Transverse colon (tissue), 4 donors: ENCODE measurements around the gene IL16.

Experiments used
- POLR2AphosphoS5 ChIP-seq, 3 donors: sonication (generic); formaldehyde crosslinking; IDR thresholded peaks; one replicate each; pipeline ENCODE4 v1.6.1; 2016; ENCODE audit warnings: antibody characterized with exemption in 3 of 3
- TF ChIP-seq, protein P1 (sequence below), 5 experiments: fragments of 200-600 bp in 3 of 5; fragments of 450-650 bp in 2 of 5; sonication (generic) in 3 of 5; IDR thresholded peaks; 1 replicate in 2 of 5; 2 replicates in 3 of 5; pipeline ENCODE4 v1.5.1; 2016 to 2017; ENCODE audit warnings: antibody characterized with exemption in 5 of 5, inconsistent platforms in 3 of 5, mild to moderate bottlenecking in 2 of 5, moderate library complexity in 1 of 5

DNA sequence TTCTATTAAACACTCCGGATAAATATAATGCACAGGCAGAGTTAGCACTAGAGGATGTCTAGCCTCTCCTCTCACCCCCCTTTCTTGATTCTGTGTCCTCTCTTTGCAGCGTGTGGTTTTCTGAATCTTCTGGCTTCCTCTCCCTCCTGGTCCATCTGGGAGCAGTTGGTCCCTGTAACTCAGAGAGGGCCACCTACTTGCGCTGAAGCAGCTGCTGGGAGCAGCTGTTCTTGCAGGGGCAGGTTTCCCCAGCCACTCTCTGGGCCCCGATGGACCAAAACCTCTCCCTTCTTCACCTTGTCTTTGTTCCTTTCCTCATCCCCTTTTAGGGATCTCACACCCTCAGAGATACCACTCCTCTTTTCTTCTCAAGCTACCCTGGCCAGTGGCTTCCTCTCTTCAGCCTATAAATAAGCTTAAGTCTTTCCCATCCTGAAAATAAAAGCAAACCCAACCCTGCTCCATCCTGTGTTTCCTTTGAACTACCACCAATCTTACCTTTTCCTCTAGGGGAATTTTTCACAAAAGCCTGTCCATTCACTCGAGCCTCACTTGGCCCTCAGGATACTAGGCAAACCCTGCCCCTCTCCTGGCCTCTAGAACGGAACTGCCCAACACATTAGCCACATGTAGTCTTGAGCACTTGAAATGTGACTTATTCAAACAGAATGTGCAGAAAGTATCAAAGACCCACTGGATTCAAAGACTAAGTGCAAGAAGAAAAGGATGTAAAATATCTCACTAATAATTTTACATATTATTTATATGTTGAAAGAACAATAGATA is 67.6 kb downstream of the IL16 start:
- TF ChIP-seq, protein P1, sequence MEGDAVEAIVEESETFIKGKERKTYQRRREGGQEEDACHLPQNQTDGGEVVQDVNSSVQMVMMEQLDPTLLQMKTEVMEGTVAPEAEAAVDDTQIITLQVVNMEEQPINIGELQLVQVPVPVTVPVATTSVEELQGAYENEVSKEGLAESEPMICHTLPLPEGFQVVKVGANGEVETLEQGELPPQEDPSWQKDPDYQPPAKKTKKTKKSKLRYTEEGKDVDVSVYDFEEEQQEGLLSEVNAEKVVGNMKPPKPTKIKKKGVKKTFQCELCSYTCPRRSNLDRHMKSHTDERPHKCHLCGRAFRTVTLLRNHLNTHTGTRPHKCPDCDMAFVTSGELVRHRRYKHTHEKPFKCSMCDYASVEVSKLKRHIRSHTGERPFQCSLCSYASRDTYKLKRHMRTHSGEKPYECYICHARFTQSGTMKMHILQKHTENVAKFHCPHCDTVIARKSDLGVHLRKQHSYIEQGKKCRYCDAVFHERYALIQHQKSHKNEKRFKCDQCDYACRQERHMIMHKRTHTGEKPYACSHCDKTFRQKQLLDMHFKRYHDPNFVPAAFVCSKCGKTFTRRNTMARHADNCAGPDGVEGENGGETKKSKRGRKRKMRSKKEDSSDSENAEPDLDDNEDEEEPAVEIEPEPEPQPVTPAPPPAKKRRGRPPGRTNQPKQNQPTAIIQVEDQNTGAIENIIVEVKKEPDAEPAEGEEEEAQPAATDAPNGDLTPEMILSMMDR (IDR thresholded peaks at IDR 0.05) = no peak
- no peak for TF ChIP-seq POLR2AphosphoS5 (IDR thresholded peaks at IDR 0.05)
